Neural crest cell (in vitro differentiated cells): ENCODE measurements around the gene KLHL4. TPM values are rescaled to one million over a fixed set of nuclear protein-coding genes. Genes with fewer than 3 reads are reported as not detected.

ENCODE experiments used
- DNase-seq: peaks from one replicate; pipeline ENCODE4 v3.0.0; 2021; ENCODE audit warnings: low read depth, mixed read lengths, low spot score
- H3K27ac Mint-ChIP-seq: one replicate; pipeline ENCODE4 v1.8.0; 2021; ENCODE audit warnings: mild to moderate bottlenecking, mixed read lengths; ENCODE audit not compliant: unreplicated experiment
- H3K27me3 Mint-ChIP-seq: 2 replicates; pipeline ENCODE4 v1.8.0; 2021; ENCODE audit warnings: low read depth, mild to moderate bottlenecking, mixed read lengths
- H3K36me3 Mint-ChIP-seq: 2 replicates; pipeline ENCODE4 v1.8.0; 2021; ENCODE audit warnings: low read depth, mild to moderate bottlenecking, mixed read lengths
- H3K4me1 Mint-ChIP-seq: 2 replicates; pipeline ENCODE4 v1.8.0; 2021; ENCODE audit warnings: mixed read lengths
- H3K4me3 Mint-ChIP-seq: one replicate; pipeline ENCODE4 v1.8.0; 2021; ENCODE audit warnings: mild to moderate bottlenecking, mixed read lengths
- H3K9me3 Mint-ChIP-seq: 2 replicates; pipeline ENCODE4 v1.8.0; 2021; ENCODE audit warnings: mixed read lengths
- total RNA-seq: library from RNA; stranded (reverse); gene quantifications from 2 replicates; pipeline ENCODE4 v1.2.1, GENCODE V29; 2021
- TF ChIP-seq, protein P1 (sequence below): fragments of 200-600 bp; sonication (generic); conservative IDR thresholded peaks from 2 replicates; pipeline ENCODE4 v1.5.0; 2021; ENCODE audit warnings: antibody characterized with exemption, mild to moderate bottlenecking

KLHL4 gene
- total RNA-seq, 1 donor from 2014 or later: 2.7 TPM

DNA sequence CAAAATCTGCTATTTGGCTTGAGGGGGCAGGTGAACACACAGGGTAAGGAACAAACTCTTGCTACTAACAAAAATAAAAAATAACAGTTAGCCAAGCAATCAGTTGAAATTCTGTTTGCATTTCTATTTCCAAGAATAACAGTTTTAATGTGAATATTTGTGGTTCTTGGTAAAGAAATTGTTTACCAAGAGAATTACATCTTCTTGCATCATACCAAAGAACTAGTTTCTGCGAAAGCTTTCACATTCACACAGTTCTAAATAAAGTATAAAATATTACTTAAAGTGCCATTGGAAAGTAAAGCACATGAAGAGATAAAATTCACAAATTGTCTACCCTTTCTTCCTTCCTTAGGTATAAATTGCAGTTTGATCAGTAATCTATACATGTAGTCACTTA, 54.4 kb downstream of the KLHL4 start:
- Mint-ChIP-seq H3K9me3 (no peaks in the 10 kb centered on the region), H3K4me3 (no peak overlapping the region), H3K27ac (no peak overlapping the region), H3K4me1 (no peaks in the 10 kb centered on the region), H3K36me3 (no peaks in the 10 kb centered on the region), H3K27me3 (no peaks in the 10 kb centered on the region)
- TF ChIP-seq, protein P1, sequence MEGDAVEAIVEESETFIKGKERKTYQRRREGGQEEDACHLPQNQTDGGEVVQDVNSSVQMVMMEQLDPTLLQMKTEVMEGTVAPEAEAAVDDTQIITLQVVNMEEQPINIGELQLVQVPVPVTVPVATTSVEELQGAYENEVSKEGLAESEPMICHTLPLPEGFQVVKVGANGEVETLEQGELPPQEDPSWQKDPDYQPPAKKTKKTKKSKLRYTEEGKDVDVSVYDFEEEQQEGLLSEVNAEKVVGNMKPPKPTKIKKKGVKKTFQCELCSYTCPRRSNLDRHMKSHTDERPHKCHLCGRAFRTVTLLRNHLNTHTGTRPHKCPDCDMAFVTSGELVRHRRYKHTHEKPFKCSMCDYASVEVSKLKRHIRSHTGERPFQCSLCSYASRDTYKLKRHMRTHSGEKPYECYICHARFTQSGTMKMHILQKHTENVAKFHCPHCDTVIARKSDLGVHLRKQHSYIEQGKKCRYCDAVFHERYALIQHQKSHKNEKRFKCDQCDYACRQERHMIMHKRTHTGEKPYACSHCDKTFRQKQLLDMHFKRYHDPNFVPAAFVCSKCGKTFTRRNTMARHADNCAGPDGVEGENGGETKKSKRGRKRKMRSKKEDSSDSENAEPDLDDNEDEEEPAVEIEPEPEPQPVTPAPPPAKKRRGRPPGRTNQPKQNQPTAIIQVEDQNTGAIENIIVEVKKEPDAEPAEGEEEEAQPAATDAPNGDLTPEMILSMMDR: no peak
- DNase-seq: no peak

DNA sequence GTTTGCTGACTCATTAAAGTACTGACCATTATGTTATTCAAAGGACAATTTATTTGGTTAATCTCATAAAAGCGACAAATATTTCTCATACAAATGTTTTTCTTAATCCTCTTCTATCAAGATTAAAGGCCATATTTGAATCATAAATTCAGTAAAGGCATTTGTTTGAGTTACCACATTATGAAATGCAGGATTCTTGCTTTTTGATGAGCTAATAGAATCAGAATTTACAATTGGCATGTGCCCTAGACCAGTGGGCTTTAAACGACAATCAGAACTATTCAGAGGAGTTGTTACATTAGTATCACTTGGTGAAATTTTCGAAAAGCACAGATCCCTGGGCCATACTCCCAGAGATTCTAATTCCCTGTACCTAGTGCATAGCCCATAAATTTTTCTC, 55.3 kb downstream of the KLHL4 start:
- Mint-ChIP-seq H3K4me1 (no peaks in the 10 kb centered on the region), H3K4me3 (no peak overlapping the region), H3K9me3 (no peaks in the 10 kb centered on the region), H3K36me3 (no peaks in the 10 kb centered on the region), H3K27me3 (no peaks in the 10 kb centered on the region), H3K27ac (no peak overlapping the region)
- no peak for DNase-seq
- TF ChIP-seq, protein P1: no peak

DNA sequence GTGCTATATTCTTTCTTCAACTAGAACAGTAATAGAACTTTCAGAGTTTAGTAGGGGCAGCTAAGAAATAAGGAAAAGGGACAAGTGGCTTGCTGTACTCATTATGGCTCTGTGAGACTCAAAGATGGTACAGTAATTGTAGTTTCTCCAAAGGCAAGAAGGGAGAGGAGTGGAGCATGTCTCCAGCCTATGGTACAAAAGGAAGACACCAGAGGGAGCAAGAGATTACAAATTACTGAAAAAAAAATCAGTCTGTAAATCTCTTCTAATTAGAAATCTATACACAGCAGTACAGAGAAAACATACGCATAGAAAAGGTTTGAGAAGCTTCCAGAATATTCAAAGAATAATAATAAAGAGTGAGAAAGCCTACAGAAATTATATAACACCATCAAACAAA, 61.4 kb downstream of the KLHL4 start:
- Mint-ChIP-seq H3K4me1 (no peaks in the 10 kb centered on the region), H3K36me3 (no peaks in the 10 kb centered on the region), H3K27me3 (no peaks in the 10 kb centered on the region), H3K4me3 (no peak overlapping the region), H3K9me3 (peaks cover 2% of the 10 kb centered on the region), H3K27ac (no peak overlapping the region)
- no peak for DNase-seq
- TF ChIP-seq, protein P1: peak; percentile 50

DNA sequence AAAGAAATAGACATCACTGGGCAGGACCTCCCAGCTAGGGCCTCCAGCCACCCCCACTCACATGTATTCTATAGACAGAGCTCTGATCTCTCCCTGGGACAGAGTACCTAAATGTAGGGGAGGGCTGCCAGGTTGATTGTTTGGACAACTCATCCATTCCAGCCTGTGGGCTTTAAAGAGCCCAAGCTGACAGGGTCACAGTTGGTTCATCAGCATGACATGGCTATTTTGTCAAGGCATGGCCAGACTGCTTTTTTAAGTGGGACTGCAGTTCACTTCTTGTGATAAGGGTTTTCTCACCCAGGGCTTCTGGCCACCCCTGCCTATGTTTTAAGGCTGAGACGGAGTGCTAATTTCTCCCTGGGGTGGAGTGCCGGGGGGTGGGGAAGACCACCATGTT, 63.3 kb downstream of the KLHL4 start:
- no peaks in the 10 kb centered on the region for H3K36me3 Mint-ChIP-seq
- TF ChIP-seq, protein P1: no peak
- H3K27ac Mint-ChIP-seq: no peak overlapping the region
- H3K4me1 Mint-ChIP-seq: no peaks in the 10 kb centered on the region
- DNase-seq: no peak
- no peak overlapping the region for H3K4me3 Mint-ChIP-seq
- peaks cover 2% of the 10 kb centered on the region for H3K9me3 Mint-ChIP-seq
- H3K27me3 Mint-ChIP-seq: no peaks in the 10 kb centered on the region

DNA sequence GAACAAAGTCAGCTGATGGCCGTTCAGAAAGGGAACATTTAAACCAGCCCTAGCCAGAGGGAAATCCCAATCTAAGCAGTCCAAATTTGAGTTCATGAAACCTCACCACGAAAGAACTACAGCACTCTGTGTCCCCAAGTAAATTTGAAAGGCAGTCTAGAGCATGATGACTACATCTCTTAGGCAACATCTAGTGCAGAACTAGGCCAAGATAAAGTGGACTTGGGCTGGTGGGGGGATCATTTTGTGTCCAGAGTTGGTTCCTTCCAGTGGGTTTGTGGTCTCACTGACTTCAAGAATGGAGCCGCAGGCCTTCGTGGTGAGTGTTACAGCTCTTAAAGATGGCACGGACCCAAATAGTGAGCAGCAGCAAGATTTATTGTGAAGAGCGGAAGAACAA, 64.9 kb downstream of the KLHL4 start:
- Mint-ChIP-seq H3K27me3 (no peaks in the 10 kb centered on the region), H3K36me3 (no peaks in the 10 kb centered on the region), H3K9me3 (peaks cover 2% of the 10 kb centered on the region), H3K4me3 (no peak overlapping the region), H3K27ac (no peak overlapping the region), H3K4me1 (no peaks in the 10 kb centered on the region)
- DNase-seq: no peak
- TF ChIP-seq, protein P1: no peak

DNA sequence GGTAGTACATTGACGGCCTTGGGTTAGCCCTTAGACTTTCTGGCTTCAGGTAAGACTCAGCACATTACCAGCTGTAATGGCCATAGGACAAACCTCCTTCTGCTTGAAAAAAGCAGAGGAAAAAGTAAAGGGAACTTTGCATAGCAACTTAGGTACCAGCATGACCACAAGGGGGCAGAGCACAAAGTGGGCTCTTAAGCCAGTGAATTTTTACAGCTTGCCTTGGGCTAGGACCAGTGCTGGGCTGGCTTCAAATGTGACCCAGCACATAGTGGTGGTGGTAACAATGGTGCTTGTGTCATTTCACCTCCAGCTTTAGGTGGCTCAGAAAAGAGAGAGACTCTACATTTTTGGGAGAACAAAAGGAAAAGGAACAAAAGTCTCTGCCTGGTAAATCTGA, 66.1 kb downstream of the KLHL4 start:
- H3K4me3 Mint-ChIP-seq: no peak overlapping the region
- peak; percentile 25 for DNase-seq
- H3K4me1 Mint-ChIP-seq: no peaks in the 10 kb centered on the region
- peaks cover 2% of the 10 kb centered on the region for H3K9me3 Mint-ChIP-seq
- no peak overlapping the region for H3K27ac Mint-ChIP-seq
- H3K36me3 Mint-ChIP-seq: no peaks in the 10 kb centered on the region
- TF ChIP-seq, protein P1: peak; percentile 68
- no peaks in the 10 kb centered on the region for H3K27me3 Mint-ChIP-seq
